Cardiac muscle cell (in vitro differentiated cells and primary cell): ENCODE results near the gene PKLR. TPM values are rescaled to one million over a fixed set of nuclear protein-coding genes. Genes with fewer than 3 reads are reported as not detected.
A peak's percentile ranks its signal among the peaks of the same experiment; 100 is the strongest.

Source experiments
- DNase-seq, 2 donors: peaks; one replicate each; pipeline versions ENCODE4 v3.0.0 to v3.0.0-alpha.2; 2010 to 2017; ENCODE audit warnings: low read depth in 1 of 2, low spot score in 1 of 2
- H3K27ac ChIP-seq: fragments of 200-600 bp; sonication (generic); 2 replicates; pipeline ENCODE4 v1.5.1; 2016
- H3K27me3 ChIP-seq: fragments of 200-600 bp; sonication (generic); 2 replicates; pipeline ENCODE4 v1.6.0; 2016; ENCODE audit warnings: control low read depth
- H3K36me3 ChIP-seq: fragments of 200-600 bp; sonication (generic); 2 replicates; pipeline ENCODE4 v1.5.1; 2016; ENCODE audit warnings: control low read depth
- H3K4me1 ChIP-seq: fragments of 200-600 bp; sonication (generic); 2 replicates; pipeline ENCODE4 v1.8.1; 2017; ENCODE audit warnings: low read depth, mild to moderate bottlenecking, mixed run types
- H3K4me3 ChIP-seq: fragments of 200-600 bp; sonication (generic); 2 replicates; pipeline ENCODE4 v1.5.1; 2016; ENCODE audit warnings: mild to moderate bottlenecking
- H3K9me3 ChIP-seq: fragments of 200-600 bp; sonication (generic); 2 replicates; pipeline ENCODE4 v1.5.1; 2017; ENCODE audit warnings: low read depth, mild to moderate bottlenecking, control low read depth
- CTCF ChIP-seq: IDR thresholded peaks from 2 replicates; pipeline ENCODE4 v1.5.1; 2012; ENCODE audit warnings: low read depth, mild to moderate bottlenecking, low read length
- polyA plus RNA-seq: library from polyadenylated mRNA; unstranded; fragments of >200 nt; fragmentation: Nextera tagmentation; extraction: Ambion mirVana; gene quantifications from 2 replicates; pipeline ENCODE4 v1.2.1, GENCODE V29; 2016
- total RNA-seq: library from RNA; depleted of rRNA; stranded (reverse); fragments of >200 nt; gene quantifications from 2 replicates; pipeline ENCODE4 v1.2.3, GENCODE V29; 2016

PKLR gene
- total and polyA plus RNA-seq, 2 experiments from 2014 or later, result 0.06 TPM; not detected in 1

GRCh38 chr1:155324037-155324716 lies 22.9 kb upstream of the PKLR start:
- Histone ChIP-seq H3K9me3 (no peaks in the 10 kb centered on the region), H3K4me3 (peak overlapping the region; percentile 61), H3K36me3 (peaks cover 3% of the 10 kb centered on the region), H3K27ac (peak overlapping the region; percentile 78), H3K4me1 (peaks cover 8% of the 10 kb centered on the region), H3K27me3 (no peaks in the 10 kb centered on the region)
- peak; percentile 96 to 98 for DNase-seq
- TF ChIP-seq CTCF, result no peak

GRCh38 chr1:155323729-155324036 lies 22.4 kb upstream of the PKLR start:
- Histone ChIP-seq H3K9me3 (no peaks in the 10 kb centered on the region), H3K36me3 (peaks cover 7% of the 10 kb centered on the region), H3K27ac (peak overlapping the region; percentile 78), H3K4me1 (peaks cover 8% of the 10 kb centered on the region), H3K4me3 (peak overlapping the region; percentile 61), H3K27me3 (no peaks in the 10 kb centered on the region)
- no peak for TF ChIP-seq CTCF
- peak; percentile 90 to 94 for DNase-seq

- peak; percentile 89 for TF ChIP-seq CTCF
- H3K4me1 ChIP-seq, result peaks cover 8% of the 10 kb centered on the region
- peak; percentile 93 to 98 for DNase-seq
- peak overlapping the region; percentile 84 for H3K27ac ChIP-seq
- no peaks in the 10 kb centered on the region for H3K27me3 ChIP-seq
- peaks cover 8% of the 10 kb centered on the region for H3K36me3 ChIP-seq
- H3K4me3 ChIP-seq, result peak overlapping the region; percentile 61
- H3K9me3 ChIP-seq, result no peaks in the 10 kb centered on the region
These were observed 21.9 kb upstream of the PKLR start for GRCh38 chr1:155322953-155323728.

DNA sequence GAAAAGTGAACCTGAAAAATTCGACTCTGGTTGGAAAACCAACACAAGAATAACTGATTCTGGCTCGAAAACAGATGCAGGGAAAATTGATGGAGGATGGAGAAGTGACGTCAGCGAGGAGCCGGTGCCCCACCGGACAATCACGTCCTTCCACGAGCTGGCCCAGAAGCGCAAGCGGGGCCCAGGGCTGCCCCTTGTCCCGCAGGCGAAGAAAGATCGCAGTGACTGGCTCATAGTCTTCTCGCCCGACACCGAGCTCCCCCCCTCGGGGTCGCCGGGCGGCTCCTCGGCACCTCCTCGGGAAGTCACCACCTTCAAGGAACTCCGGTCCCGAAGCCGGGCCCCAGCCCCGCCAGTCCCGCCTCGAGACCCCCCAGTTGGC lies 21.3 kb upstream of the PKLR start:
- H3K4me3 ChIP-seq, result peak overlapping the region; percentile 61
- TF ChIP-seq CTCF, result no peak
- H3K4me1 ChIP-seq, result peaks cover 8% of the 10 kb centered on the region
- H3K9me3 ChIP-seq, result no peaks in the 10 kb centered on the region
- no peaks in the 10 kb centered on the region for H3K27me3 ChIP-seq
- DNase-seq, result peak; percentile 30 to 48
- peak overlapping the region; percentile 84 for H3K27ac ChIP-seq
- peaks cover 8% of the 10 kb centered on the region for H3K36me3 ChIP-seq

DNA sequence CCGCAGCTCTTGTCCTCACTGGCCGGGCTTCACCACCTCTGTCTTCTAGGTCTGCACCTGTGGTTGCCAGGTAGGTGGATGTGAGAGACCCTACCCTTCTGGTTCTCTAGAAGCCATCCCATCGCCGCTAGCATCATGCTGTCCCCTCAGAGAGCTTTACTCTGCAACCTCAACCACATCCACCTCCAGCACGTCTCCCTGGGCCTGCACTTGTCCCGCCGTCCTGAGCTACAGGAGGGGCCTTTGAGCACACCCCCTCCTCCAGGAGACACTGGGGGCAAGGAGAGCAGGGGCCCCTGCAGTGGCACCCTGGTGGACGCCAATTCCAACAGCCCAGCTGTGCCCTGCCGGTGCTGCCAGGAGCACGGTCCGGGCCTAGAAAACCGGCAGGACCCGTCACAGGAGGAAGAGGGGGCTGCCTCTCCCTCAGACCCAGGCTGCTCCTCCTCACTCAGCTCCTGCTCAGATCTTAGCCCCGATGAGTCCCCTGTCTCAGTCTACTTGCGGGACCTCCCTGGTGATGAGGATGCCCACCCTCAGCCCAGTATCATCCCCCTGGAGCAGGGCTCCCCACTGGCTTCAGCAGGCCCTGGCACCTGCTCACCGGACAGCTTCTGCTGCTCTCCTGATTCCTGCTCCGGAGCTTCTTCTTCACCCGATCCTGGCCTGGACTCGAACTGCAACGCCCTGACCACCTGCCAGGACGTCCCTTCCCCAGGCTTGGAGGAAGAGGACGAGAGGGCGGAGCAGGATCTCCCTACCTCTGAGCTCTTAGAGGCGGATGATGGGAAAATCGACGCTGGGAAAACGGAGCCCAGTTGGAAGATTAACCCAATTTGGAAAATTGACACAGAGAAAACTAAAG lies 20.6 kb upstream of the PKLR start:
- H3K4me1 ChIP-seq, result peaks cover 8% of the 10 kb centered on the region
- H3K36me3 ChIP-seq, result peaks cover 8% of the 10 kb centered on the region
- TF ChIP-seq CTCF, result no peak
- no peaks in the 10 kb centered on the region for H3K9me3 ChIP-seq
- peak overlapping the region; percentile 61 for H3K4me3 ChIP-seq
- no peak overlapping the region for H3K27ac ChIP-seq
- DNase-seq, result peak in 1 of 2 donors; percentile 4
- no peaks in the 10 kb centered on the region for H3K27me3 ChIP-seq
